Suprapubic skin (tissue), 4 donors: Measurements from ENCODE around the gene LBHD2. TPM values are rescaled to one million over a fixed set of nuclear protein-coding genes. Genes with fewer than 3 reads are reported as not detected.

Source experiments
- DNase-seq, 2 donors: peaks; one replicate each; pipeline ENCODE4 v3.0.0-alpha.2; 2019; ENCODE audit warnings: low spot score in 2 of 2
- H3K27ac ChIP-seq: fragments of 200-600 bp; sonication (generic); one replicate; pipeline ENCODE4 v1.5.1; 2019
- H3K27me3 ChIP-seq: fragments of 200-600 bp; sonication (generic); one replicate; pipeline ENCODE4 v1.5.1; 2019
- H3K36me3 ChIP-seq: fragments of 200-600 bp; sonication (generic); one replicate; pipeline ENCODE4 v1.5.1; 2019
- H3K4me1 ChIP-seq: fragments of 200-600 bp; sonication (generic); one replicate; pipeline ENCODE4 v1.5.1; 2019
- H3K4me3 ChIP-seq: fragments of 200-600 bp; sonication (generic); one replicate; pipeline ENCODE4 v1.5.1; 2019; ENCODE audit warnings: mild to moderate bottlenecking
- H3K9me3 ChIP-seq: fragments of 200-600 bp; sonication (generic); one replicate; pipeline ENCODE4 v1.5.1; 2019
- EP300 ChIP-seq: sonication (generic); formaldehyde crosslinking; IDR thresholded peaks from one replicate; pipeline ENCODE4 v1.6.1; 2017; ENCODE audit warnings: antibody characterized with exemption
- POLR2A ChIP-seq, 2 donors: fragments of 450-650 bp; IDR thresholded peaks; one replicate each; pipeline ENCODE4 v1.6.1; 2017; ENCODE audit warnings: antibody characterized with exemption in 2 of 2, mild to moderate bottlenecking in 2 of 2, moderate library complexity in 2 of 2
- POLR2AphosphoS5 ChIP-seq, 3 donors: sonication (generic); formaldehyde crosslinking; IDR thresholded peaks; one replicate each; pipeline ENCODE4 v1.6.1; 2017; ENCODE audit warnings: antibody characterized with exemption in 3 of 3
- WGBS: methylation state at CpG from one replicate; pipeline ENCODE4 v1.1.5; 2018; 5-methylcytosine and 5-hydroxymethylcytosine counted together
- total RNA-seq, 4 donors: library from RNA; depleted of rRNA; stranded (reverse); fragments of >200 nt; gene quantifications; one replicate each; pipeline ENCODE4 v1.1.0, GENCODE V29; 2016
- TF ChIP-seq, protein P1 (sequence below), 2 donors: fragments of 200-600 bp in 1 of 2; fragments of 450-650 bp in 1 of 2; sonication (generic) in 1 of 2; IDR thresholded peaks; one replicate each; pipeline ENCODE4 v1.5.1; 2016 to 2019; ENCODE audit warnings: antibody characterized with exemption in 2 of 2, mild to moderate bottlenecking in 1 of 2, moderate library complexity in 1 of 2

The LBHD2 gene
- total RNA-seq, 4 donors from 2014 or later: not detected

GRCh38 chr14:103109535-103110441 lies 25.8 kb downstream of the LBHD2 start:
- Histone ChIP-seq H3K27ac (peak overlapping the region; percentile 67), H3K4me1 (peaks cover 51% of the 10 kb centered on the region), H3K36me3 (no peaks in the 10 kb centered on the region), H3K4me3 (no peak overlapping the region), H3K9me3 (no peaks in the 10 kb centered on the region), H3K27me3 (peaks cover 5% of the 10 kb centered on the region)
- no peak for DNase-seq
- TF ChIP-seq POLR2AphosphoS5 (IDR thresholded peaks at IDR 0.05): no peak
- TF ChIP-seq POLR2A (IDR thresholded peaks at IDR 0.05): no peak
- TF ChIP-seq EP300: no peak
- 44% methylated on average over 7 of the region's 32 CpGs for WGBS

GRCh38 chr14:103110681-103111231 lies 26.7 kb downstream of the LBHD2 start:
- Histone ChIP-seq H3K4me3 (no peak overlapping the region), H3K36me3 (no peaks in the 10 kb centered on the region), H3K9me3 (no peaks in the 10 kb centered on the region), H3K27ac (peak overlapping the region; percentile 67), H3K27me3 (peaks cover 4% of the 10 kb centered on the region), H3K4me1 (peaks cover 50% of the 10 kb centered on the region)
- WGBS: 56% methylated on average over 14 of the region's 14 CpGs
- DNase-seq: no peak
- no peak for TF ChIP-seq EP300
- TF ChIP-seq POLR2A (IDR thresholded peaks at IDR 0.05): no peak
- TF ChIP-seq, protein P1, sequence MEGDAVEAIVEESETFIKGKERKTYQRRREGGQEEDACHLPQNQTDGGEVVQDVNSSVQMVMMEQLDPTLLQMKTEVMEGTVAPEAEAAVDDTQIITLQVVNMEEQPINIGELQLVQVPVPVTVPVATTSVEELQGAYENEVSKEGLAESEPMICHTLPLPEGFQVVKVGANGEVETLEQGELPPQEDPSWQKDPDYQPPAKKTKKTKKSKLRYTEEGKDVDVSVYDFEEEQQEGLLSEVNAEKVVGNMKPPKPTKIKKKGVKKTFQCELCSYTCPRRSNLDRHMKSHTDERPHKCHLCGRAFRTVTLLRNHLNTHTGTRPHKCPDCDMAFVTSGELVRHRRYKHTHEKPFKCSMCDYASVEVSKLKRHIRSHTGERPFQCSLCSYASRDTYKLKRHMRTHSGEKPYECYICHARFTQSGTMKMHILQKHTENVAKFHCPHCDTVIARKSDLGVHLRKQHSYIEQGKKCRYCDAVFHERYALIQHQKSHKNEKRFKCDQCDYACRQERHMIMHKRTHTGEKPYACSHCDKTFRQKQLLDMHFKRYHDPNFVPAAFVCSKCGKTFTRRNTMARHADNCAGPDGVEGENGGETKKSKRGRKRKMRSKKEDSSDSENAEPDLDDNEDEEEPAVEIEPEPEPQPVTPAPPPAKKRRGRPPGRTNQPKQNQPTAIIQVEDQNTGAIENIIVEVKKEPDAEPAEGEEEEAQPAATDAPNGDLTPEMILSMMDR (IDR thresholded peaks at IDR 0.05): no peak
- no peak for TF ChIP-seq POLR2AphosphoS5 (IDR thresholded peaks at IDR 0.05)

DNA sequence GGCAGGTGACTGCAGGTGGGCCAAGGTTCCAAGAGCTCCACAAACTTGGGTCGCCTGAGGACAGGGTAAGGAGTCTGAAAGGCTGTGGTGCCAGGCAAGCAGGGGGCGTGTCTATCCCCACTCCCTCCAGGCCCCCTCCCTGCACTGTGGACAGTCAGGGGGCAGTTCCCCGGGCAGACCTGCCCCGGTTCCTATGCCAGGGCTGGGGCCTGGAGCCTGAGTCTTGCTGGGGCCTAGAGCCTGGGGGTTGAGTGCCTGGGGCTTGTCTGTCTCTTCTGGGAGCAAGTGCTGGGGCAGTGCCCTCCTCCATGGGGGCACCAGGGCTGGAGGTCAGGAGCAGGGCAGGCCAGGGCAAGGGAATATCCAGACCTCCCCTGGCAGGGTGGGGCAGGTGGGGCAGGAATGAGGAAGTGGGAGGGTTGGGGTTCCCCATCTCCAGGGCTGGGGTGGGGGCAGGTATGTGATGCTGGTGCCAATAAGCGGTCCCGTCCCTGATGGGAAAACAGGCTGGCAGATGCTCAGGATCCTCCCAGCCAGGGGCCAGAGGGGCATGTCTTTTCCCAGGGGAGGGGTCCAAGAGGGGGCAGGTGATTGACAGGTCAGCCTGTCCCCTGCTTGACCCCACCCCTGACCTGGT lies 27.3 kb downstream of the LBHD2 start:
- H3K36me3 ChIP-seq: no peaks in the 10 kb centered on the region
- DNase-seq: no peak
- H3K27me3 ChIP-seq: peaks cover 4% of the 10 kb centered on the region
- H3K27ac ChIP-seq: no peak overlapping the region
- peaks cover 50% of the 10 kb centered on the region for H3K4me1 ChIP-seq
- no peak overlapping the region for H3K4me3 ChIP-seq
- 44% methylated on average over 3 of the region's 6 CpGs for WGBS
- no peak for TF ChIP-seq POLR2AphosphoS5 (IDR thresholded peaks at IDR 0.05)
- TF ChIP-seq, protein P1 (IDR thresholded peaks at IDR 0.05): no peak
- H3K9me3 ChIP-seq: no peaks in the 10 kb centered on the region

GRCh38 chr14:103112400-103113243 lies 28.6 kb downstream of the LBHD2 start:
- H3K4me3 ChIP-seq: no peak overlapping the region
- TF ChIP-seq EP300: no peak
- no peak for TF ChIP-seq POLR2A (IDR thresholded peaks at IDR 0.05)
- TF ChIP-seq, protein P1 (IDR thresholded peaks at IDR 0.05): no peak
- TF ChIP-seq POLR2AphosphoS5 (IDR thresholded peaks at IDR 0.05): no peak
- H3K27me3 ChIP-seq: peaks cover 4% of the 10 kb centered on the region
- no peak for DNase-seq
- 27% methylated on average over 5 of the region's 11 CpGs for WGBS
- H3K27ac ChIP-seq: no peak overlapping the region
- no peaks in the 10 kb centered on the region for H3K9me3 ChIP-seq
- peaks cover 50% of the 10 kb centered on the region for H3K4me1 ChIP-seq
- H3K36me3 ChIP-seq: no peaks in the 10 kb centered on the region

GRCh38 chr14:103113303-103113702 lies 29.3 kb downstream of the LBHD2 start:
- 100% methylated on average over 2 of the region's 5 CpGs for WGBS
- Histone ChIP-seq H3K36me3 (no peaks in the 10 kb centered on the region), H3K9me3 (no peaks in the 10 kb centered on the region), H3K27me3 (peaks cover 4% of the 10 kb centered on the region), H3K4me3 (no peak overlapping the region), H3K4me1 (peaks cover 56% of the 10 kb centered on the region), H3K27ac (no peak overlapping the region)
- no peak for DNase-seq
- no peak for TF ChIP-seq POLR2A (IDR thresholded peaks at IDR 0.05)
- TF ChIP-seq, protein P1 (IDR thresholded peaks at IDR 0.05): no peak
- TF ChIP-seq POLR2AphosphoS5 (IDR thresholded peaks at IDR 0.05): no peak
- TF ChIP-seq EP300: no peak
